ENCODE measurements around the gene ANKRD53. TPM values are rescaled to one million over a fixed set of nuclear protein-coding genes. Genes with fewer than 3 reads are reported as not detected.

The ANKRD53 gene
- total RNA-seq, 2 experiments from 2014 or later: not detected

DNA sequence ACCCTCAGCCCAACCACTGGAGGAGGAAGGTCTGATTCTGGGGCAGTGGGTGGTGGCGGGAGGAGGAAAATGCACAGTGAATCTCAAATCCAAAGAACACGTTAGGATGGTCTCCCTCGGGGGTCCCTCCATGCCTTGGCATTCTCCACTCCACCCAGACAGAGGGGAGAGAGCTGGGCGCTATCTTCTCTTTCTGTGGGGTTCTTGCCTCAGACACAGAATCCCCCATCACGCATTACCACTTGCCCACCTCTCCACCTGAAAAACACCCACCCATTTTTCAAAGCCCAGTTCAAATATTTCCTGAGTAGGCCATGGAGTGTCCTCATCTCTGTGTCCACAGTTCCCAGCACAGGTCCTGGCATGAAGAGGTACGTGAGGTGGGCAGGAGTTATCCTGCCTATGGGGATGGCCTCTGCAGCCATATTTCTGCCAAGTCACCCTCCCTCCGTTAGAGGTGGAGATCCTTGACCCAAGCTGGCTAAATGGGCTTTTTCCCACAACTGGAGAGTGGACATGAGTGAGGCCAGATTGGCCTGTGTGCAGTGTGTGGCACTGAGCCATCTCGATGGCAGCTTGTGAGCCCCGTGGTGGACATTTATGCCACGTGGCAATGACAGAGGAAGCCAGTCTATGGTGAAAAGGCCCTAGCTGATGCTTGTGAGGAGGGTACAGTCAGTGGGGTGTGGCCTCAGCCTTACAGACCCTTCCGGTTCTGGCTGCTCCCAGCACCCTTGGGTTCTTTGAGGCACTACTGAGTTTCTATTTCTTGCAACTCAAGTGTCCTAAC is 25.7 kb downstream of the ANKRD53 start:
- Mint-ChIP-seq H3K9me3 (no peaks in the 10 kb centered on the region), H3K4me3 (no peak overlapping the region), H3K36me3 (ENCODE audit: low read depth) (no peaks in the 10 kb centered on the region), H3K4me1 (ENCODE audit: low read depth) (peaks cover 15% of the 10 kb centered on the region), H3K27ac (no peak overlapping the region), H3K27me3 (peaks cover 7% of the 10 kb centered on the region)
- DNase-seq (no peak), ATAC-seq (no peak)
- ChIA-PET CTCF (interaction anchor here (1.0 to 1.7 kb wide), 6 partner anchors 18 to 223 kb away, joined by 3 to 5 read pairs (median 4); partner anchors contain the start of gene PAIP2B), POLR2A (no interaction called here)
- intact Hi-C loops (cut with micrococcal nuclease): no loop called here
- TF ChIP-seq, protein P1, sequence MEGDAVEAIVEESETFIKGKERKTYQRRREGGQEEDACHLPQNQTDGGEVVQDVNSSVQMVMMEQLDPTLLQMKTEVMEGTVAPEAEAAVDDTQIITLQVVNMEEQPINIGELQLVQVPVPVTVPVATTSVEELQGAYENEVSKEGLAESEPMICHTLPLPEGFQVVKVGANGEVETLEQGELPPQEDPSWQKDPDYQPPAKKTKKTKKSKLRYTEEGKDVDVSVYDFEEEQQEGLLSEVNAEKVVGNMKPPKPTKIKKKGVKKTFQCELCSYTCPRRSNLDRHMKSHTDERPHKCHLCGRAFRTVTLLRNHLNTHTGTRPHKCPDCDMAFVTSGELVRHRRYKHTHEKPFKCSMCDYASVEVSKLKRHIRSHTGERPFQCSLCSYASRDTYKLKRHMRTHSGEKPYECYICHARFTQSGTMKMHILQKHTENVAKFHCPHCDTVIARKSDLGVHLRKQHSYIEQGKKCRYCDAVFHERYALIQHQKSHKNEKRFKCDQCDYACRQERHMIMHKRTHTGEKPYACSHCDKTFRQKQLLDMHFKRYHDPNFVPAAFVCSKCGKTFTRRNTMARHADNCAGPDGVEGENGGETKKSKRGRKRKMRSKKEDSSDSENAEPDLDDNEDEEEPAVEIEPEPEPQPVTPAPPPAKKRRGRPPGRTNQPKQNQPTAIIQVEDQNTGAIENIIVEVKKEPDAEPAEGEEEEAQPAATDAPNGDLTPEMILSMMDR (IDR thresholded peaks at IDR 0.05): no peak

DNA sequence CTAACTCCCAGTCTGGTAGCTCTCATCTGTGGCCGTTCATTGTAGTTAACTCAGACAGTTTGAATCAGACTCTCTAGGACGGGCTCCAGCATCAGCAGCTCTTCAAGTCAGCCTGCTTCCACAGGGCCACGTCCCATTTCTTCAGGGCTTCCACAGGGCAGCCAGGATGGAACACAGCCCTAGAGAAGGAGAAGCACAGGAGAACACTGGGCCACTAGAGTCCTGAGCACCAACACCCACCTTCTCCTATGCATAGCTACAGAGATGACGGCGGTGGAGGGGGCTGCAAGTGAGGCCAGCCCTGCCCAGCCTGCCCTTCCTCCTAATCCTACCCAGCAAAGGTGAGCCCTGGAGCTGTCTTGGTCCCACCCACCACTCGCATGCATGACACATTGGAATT is 26.4 kb downstream of the ANKRD53 start:
- intact Hi-C loops (cut with micrococcal nuclease): no loop called here
- no peak for ATAC-seq
- H3K9me3 Mint-ChIP-seq: no peaks in the 10 kb centered on the region
- no peak overlapping the region for H3K27ac Mint-ChIP-seq
- H3K36me3 Mint-ChIP-seq (ENCODE audit: low read depth): no peaks in the 10 kb centered on the region
- no peak for DNase-seq
- no peak overlapping the region for H3K4me3 Mint-ChIP-seq
- peaks cover 7% of the 10 kb centered on the region for H3K27me3 Mint-ChIP-seq
- POLR2A ChIA-PET: no interaction called here
- TF ChIP-seq, protein P1 (IDR thresholded peaks at IDR 0.05): no peak
- peaks cover 11% of the 10 kb centered on the region for H3K4me1 Mint-ChIP-seq (ENCODE audit: low read depth)
- CTCF ChIA-PET: interaction anchor here (1.0 to 1.7 kb wide), 7 partner anchors 8 to 222 kb away, joined by 3 to 6 read pairs (median 4); partner anchors contain the start of gene PAIP2B

DNA sequence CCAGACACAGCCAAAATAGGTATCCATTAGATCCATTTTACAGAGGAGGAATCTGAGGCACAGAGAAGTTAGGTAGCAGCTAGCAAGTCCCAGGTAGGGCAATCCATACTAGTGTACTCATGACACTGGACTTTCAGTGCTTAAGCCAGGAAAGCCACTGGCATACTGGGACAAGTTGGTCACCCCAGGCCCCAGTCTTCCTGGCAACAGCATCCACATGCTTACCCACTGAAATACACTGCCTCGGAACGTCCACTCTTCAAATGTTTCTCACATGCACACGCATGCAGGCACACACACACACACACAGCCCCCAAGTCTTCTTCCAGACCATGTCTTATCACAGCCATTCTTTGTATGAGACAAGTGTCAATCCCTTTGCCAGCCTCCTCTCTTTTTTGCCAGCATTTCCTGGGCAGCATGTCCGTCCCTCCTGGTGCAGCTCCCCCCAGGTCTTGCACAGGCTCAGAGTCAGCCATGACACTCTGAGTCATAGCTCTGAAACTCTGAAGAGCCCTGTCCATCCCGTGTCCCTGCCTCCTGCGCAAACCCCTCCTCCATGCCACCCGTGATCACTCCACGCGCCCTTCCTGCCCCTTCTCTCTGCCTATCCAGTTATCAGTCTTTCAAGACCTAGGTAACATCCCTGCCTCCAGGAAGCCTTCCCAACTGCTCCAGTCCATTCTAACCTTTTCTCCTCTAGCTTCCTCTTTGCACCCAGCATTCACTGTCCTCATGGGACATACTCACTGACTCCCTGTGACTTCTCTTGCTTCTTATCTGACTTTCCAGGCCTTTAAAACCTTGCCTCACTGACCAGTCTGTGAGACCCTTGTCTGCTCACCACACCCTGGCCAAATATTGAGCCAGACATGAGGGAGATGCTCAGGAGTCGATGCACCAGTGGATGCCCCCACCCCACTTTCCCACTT is 27.1 kb downstream of the ANKRD53 start:
- DNase-seq (no peak), ATAC-seq (no peak)
- intact Hi-C loops (cut with micrococcal nuclease): no loop called here
- Mint-ChIP-seq H3K4me3 (no peak overlapping the region), H3K27ac (no peak overlapping the region), H3K4me1 (ENCODE audit: low read depth) (peaks cover 6% of the 10 kb centered on the region), H3K27me3 (peaks cover 7% of the 10 kb centered on the region), H3K9me3 (no peaks in the 10 kb centered on the region), H3K36me3 (ENCODE audit: low read depth) (no peaks in the 10 kb centered on the region)
- TF ChIP-seq, protein P1 (IDR thresholded peaks at IDR 0.05): no peak
- CTCF ChIA-PET: interaction anchor here (1.0 to 2.1 kb wide), 8 partner anchors 9 to 221 kb away, joined by 3 to 8 read pairs (median 4); partner anchors contain the start of gene PAIP2B
- POLR2A ChIA-PET: no interaction called here

GRCh38 chr2:71006323-71006722 is 27.9 kb downstream of the ANKRD53 start:
- no peak overlapping the region for H3K27ac Mint-ChIP-seq
- TF ChIP-seq, protein P1 (IDR thresholded peaks at IDR 0.05): no peak
- peaks cover 7% of the 10 kb centered on the region for H3K27me3 Mint-ChIP-seq
- H3K4me3 Mint-ChIP-seq: no peak overlapping the region
- ChIA-PET CTCF (interaction anchor here (1.2 to 2.1 kb wide), 4 partner anchors 10 to 86 kb away, joined by 3 to 8 read pairs (median 5); no protein-coding TSS in a partner anchor), POLR2A (no interaction called here)
- peaks cover 2% of the 10 kb centered on the region for H3K4me1 Mint-ChIP-seq (ENCODE audit: low read depth)
- intact Hi-C loops (cut with micrococcal nuclease): no loop called here
- no peaks in the 10 kb centered on the region for H3K36me3 Mint-ChIP-seq (ENCODE audit: low read depth)
- no peak for DNase-seq
- H3K9me3 Mint-ChIP-seq: no peaks in the 10 kb centered on the region
- ATAC-seq: peak; percentile 45
